ENCODE results near the gene MB21D2.

DNA sequence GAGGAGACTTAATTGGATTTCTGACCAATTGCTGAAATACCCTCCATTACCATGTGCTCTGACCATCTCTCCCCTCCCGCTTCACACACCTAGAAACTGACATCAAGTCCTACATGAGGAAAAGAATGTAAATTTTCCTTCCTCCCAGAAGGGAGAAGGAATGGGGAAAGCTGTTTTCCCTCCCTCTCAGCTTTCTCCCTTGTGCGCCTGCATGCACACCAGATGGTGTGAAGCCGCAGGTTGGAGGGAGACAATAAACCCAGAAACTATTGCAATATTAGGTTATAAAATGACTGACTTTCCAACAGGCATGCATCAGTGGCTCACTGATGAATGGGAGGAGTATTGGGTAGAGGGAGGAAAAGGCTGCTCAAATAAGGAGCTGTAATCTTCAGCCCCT lies 50.9 kb downstream of the MB21D2 start:
- TF ChIP-seq, protein P1, sequence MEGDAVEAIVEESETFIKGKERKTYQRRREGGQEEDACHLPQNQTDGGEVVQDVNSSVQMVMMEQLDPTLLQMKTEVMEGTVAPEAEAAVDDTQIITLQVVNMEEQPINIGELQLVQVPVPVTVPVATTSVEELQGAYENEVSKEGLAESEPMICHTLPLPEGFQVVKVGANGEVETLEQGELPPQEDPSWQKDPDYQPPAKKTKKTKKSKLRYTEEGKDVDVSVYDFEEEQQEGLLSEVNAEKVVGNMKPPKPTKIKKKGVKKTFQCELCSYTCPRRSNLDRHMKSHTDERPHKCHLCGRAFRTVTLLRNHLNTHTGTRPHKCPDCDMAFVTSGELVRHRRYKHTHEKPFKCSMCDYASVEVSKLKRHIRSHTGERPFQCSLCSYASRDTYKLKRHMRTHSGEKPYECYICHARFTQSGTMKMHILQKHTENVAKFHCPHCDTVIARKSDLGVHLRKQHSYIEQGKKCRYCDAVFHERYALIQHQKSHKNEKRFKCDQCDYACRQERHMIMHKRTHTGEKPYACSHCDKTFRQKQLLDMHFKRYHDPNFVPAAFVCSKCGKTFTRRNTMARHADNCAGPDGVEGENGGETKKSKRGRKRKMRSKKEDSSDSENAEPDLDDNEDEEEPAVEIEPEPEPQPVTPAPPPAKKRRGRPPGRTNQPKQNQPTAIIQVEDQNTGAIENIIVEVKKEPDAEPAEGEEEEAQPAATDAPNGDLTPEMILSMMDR (conservative IDR thresholded peaks at IDR 0.05; ENCODE audit: low read length) = no peak
- TF ChIP-seq EZH2phosphoT487 (IDR thresholded peaks at IDR 0.05; ENCODE audit: borderline replicate concordance, low read depth, low read length) = no peak

All from OCI-LY7 (cell line).